Measurements from ENCODE around the gene BCL11A. TPM values are rescaled to one million over a fixed set of nuclear protein-coding genes. Genes with fewer than 3 reads are reported as not detected.

The BCL11A gene
- total RNA-seq, 1 donor from 2014 or later = 331 TPM

GRCh38 chr2:60596411-60596810, 43.0 kb upstream of the BCL11A start:
- POLR2A ChIA-PET = no interaction called here
- no peak overlapping the region for H3K27ac Mint-ChIP-seq
- H3K27me3 Mint-ChIP-seq = peaks cover 11% of the 10 kb centered on the region
- CTCF ChIA-PET = interaction anchor here (1.6 kb wide), 1 partner anchor 1295 kb away, joined by 3 read pairs; no protein-coding TSS in a partner anchor
- TF ChIP-seq CTCF (IDR thresholded peaks at IDR 0.05) = no peak
- H3K36me3 Mint-ChIP-seq (ENCODE audit: low read depth) = no peaks in the 10 kb centered on the region
- ATAC-seq (ENCODE audit: low read depth) (no peak), DNase-seq (no peak)
- no peak overlapping the region for H3K4me3 Mint-ChIP-seq
- intact Hi-C loops (cut with micrococcal nuclease) = no loop called here
- H3K4me1 Mint-ChIP-seq = no peaks in the 10 kb centered on the region
- H3K9me3 Mint-ChIP-seq = peaks cover 19% of the 10 kb centered on the region

GRCh38 chr2:60595953-60596352, 42.5 kb upstream of the BCL11A start:
- no peak for ATAC-seq (ENCODE audit: low read depth)

GRCh38 chr2:60589104-60589503, 35.6 kb upstream of the BCL11A start:
- Mint-ChIP-seq H3K4me1 (no peaks in the 10 kb centered on the region), H3K36me3 (ENCODE audit: low read depth) (no peaks in the 10 kb centered on the region), H3K27ac (no peak overlapping the region), H3K9me3 (peaks cover 15% of the 10 kb centered on the region), H3K27me3 (peaks cover 16% of the 10 kb centered on the region), H3K4me3 (no peak overlapping the region)
- no peak for ATAC-seq (ENCODE audit: low read depth)
- intact Hi-C loops (cut with micrococcal nuclease) = no loop called here
- TF ChIP-seq CTCF (IDR thresholded peaks at IDR 0.05) = no peak
- ChIA-PET POLR2A (interaction anchor here (0.6 kb wide), 1 partner anchor 36 kb away, joined by 3 read pairs; the partner anchor contains the start of gene BCL11A), CTCF (no interaction called here)
- DNase-seq = no peak

More at GRCh38 chr2:60595953-60596352, 42.5 kb upstream of the BCL11A start:
- Mint-ChIP-seq H3K27ac (no peak overlapping the region), H3K27me3 (peaks cover 13% of the 10 kb centered on the region), H3K4me1 (no peaks in the 10 kb centered on the region), H3K36me3 (ENCODE audit: low read depth) (no peaks in the 10 kb centered on the region), H3K9me3 (peaks cover 19% of the 10 kb centered on the region), H3K4me3 (no peak overlapping the region)
- DNase-seq = no peak
- POLR2A ChIA-PET = no interaction called here
- no peak for TF ChIP-seq CTCF (IDR thresholded peaks at IDR 0.05)
- intact Hi-C loops (cut with micrococcal nuclease) = no loop called here
- CTCF ChIA-PET = interaction anchor here (1.6 kb wide), 1 partner anchor 1295 kb away, joined by 3 read pairs; no protein-coding TSS in a partner anchor

GRCh38 chr2:60586081-60586480, 32.6 kb upstream of the BCL11A start:
- ATAC-seq (ENCODE audit: low read depth) (no peak), DNase-seq (no peak)
- no peak for TF ChIP-seq CTCF (IDR thresholded peaks at IDR 0.05)
- Mint-ChIP-seq H3K4me3 (no peak overlapping the region), H3K27ac (no peak overlapping the region), H3K9me3 (no peaks in the 10 kb centered on the region), H3K36me3 (ENCODE audit: low read depth) (no peaks in the 10 kb centered on the region), H3K4me1 (peaks cover 3% of the 10 kb centered on the region), H3K27me3 (peaks cover 14% of the 10 kb centered on the region)
- intact Hi-C loops (cut with micrococcal nuclease) = no loop called here
- ChIA-PET CTCF (interaction anchor here (0.8 kb wide), 1 partner anchor 1560 kb away, joined by 4 read pairs; no protein-coding TSS in a partner anchor), POLR2A (no interaction called here)

GRCh38 chr2:60585276-60585675, 31.8 kb upstream of the BCL11A start:
- Mint-ChIP-seq H3K27ac (no peak overlapping the region), H3K9me3 (no peaks in the 10 kb centered on the region), H3K4me3 (no peak overlapping the region), H3K27me3 (peaks cover 16% of the 10 kb centered on the region), H3K36me3 (ENCODE audit: low read depth) (no peaks in the 10 kb centered on the region), H3K4me1 (peaks cover 3% of the 10 kb centered on the region)
- CTCF ChIA-PET = no interaction called here
- DNase-seq = no peak
- intact Hi-C loops (cut with micrococcal nuclease) = no loop called here
- POLR2A ChIA-PET = no interaction called here
- no peak for TF ChIP-seq CTCF (IDR thresholded peaks at IDR 0.05)
- no peak for ATAC-seq (ENCODE audit: low read depth)

Data from activated B cell treated with CpG ODN at 0.5 μM for 24 hours (primary cell).